CD4-positive, alpha-beta T cell treated with Interleukin-2 at 100 ng/mL for 4 hours (primary cell): ENCODE data around the gene IRF1.

Experiments used
- DNase-seq: peaks from one replicate; pipeline ENCODE4 v3.0.0-alpha.2; 2020; ENCODE audit warnings: low spot score

Gene IRF1

DNA sequence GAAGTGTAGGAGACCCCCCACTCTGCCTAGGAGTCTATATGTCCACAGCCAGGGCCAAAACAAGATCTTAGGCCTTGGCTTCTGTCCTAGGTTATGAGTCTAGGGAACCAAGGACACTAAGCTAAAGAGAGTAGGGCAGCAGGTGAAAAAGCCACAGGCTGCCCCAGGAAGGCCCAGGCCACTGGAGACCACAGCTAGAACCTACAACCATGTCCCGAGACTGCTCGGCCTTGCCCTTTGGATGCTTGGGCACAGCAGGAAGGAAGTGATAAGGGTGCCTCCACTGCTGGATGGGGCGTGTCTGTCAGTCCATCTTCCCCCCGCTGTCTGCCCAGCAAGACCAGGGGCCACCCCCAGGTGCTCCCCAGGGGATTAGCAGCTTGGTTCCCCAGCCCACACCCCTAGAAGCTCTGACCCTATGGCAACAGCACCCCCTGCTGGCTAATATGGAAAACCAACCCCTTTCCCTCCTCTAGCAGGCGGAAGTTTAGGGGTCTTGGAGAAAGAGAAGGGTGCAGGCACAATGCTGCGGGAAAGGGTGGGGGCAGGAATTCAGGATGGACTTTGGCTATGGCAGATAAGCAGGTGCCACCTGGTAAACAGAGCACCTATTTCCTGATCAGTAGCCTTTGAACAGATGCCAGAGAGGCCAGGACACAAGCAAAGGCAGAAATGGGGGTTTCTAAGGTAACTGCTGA, 10.5 kb upstream of the IRF1 start:
- peak; percentile 83 for DNase-seq

DNA sequence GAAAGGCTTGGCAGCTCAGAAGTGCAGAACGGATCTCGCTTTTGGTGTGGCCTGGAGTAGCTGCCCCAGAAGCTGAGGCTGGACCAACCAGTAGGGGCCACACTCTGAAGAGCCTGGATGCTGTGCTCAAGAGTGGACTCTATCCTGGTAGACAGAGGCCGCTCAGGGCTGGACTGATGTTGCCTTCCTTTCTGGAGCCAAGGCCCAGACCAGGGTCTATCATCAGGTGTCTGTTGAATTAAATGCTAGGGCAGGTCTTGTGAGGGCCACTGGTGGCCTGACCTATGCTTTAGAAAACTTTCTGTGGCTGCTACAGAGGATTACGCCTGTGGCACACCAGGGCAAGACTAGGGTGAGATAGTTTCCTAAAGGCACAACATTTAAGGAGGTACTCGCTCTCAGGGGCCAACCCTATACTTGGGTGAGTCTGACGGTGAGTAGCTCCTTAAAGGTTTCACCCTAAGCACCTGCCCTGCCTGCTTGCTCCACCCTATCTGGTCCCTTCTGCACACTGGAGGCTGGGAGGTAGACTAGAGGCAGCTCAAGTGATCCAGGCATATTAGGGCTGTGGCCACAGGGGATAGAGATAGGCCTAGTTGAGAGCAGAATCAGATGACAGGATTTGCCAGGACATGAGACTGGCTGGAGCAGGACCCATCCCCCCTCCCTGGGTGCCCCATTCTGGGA, 9.8 kb upstream of the IRF1 start:
- no peak for DNase-seq

DNA sequence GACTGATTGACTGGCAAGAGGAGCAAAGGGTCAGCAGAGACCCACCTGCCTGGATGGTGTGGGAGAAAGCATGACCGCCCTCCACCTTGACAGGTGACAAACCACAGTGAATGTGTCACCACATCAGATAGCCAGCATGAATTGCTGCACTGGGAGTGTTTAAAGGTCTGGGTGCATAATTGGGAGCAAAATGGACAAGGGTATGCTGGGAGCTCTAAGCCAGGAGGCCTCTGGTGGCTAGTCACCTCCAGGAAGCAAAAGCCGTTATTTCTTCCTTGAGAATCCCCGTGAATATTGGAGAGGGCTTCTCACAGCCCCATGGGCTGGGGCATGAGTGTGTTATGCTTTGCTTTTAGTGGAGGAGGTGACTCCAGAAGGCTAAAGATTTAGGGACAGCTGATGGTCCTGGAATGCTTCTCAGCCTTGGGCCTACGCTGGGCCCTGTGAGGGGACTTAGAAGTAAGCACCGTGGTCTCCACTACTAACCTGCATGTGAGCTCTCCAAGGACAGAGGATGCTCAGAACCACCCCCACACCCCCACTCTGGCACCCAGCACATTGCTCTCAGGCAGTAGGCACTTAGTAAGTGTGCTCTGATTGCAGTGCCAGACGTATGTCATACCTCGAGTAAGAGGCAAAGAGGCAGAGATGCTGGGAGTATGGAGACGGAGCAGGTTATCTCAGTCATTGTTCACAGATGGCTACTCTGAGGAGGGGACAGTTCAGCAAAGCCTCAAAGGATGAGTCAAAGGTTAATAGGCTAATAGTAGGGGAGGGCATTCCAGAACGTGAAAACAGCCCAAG, 9.1 kb upstream of the IRF1 start:
- DNase-seq: no peak

DNA sequence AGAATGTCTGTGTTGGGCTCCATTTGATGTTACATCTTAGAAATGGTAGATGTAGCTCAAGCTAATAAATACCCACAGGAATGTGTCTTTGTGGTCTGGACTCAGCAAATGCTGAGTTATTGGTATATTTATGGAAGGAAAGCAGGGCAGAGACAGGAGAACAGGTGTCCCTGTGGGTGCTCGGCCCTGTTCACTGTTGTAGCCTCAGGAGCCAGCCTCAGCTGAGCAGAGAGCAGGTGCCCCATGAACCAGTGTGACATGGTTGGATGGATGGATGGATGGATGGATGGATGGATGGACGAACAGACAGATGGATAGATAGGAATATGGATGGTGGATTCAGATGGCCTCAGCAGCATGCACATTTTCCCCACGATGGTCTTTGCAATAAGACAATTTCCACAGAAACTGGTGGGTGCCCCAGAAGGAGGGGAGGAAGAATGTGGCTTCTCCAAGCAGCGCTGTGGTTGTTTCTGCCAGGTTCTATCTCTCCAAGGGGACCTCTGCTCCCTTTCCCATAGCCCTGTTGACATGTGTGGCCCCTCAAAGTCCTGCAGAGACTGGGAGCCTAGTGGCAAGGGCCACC, 8.2 kb upstream of the IRF1 start:
- DNase-seq: no peak

DNA sequence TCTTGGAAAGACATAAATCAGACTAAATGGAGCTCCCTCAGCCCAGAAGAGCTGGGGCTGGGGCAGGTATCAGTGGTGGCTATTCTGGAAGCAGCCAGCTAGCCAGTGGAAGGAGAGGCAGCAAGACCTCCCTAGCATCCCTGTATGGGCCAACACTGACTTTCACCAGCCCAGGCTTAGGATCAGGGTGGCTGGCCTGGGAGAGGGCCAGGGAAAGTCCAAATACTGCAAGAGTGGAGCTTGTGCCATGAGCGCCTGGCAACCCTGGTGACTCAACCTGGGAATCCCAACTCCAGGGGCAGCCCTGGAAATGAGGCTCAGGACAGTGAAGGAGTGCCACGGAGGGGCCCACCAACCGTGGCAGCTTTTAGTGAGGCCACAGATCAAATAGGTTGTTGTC, 7.6 kb upstream of the IRF1 start:
- no peak for DNase-seq

DNA sequence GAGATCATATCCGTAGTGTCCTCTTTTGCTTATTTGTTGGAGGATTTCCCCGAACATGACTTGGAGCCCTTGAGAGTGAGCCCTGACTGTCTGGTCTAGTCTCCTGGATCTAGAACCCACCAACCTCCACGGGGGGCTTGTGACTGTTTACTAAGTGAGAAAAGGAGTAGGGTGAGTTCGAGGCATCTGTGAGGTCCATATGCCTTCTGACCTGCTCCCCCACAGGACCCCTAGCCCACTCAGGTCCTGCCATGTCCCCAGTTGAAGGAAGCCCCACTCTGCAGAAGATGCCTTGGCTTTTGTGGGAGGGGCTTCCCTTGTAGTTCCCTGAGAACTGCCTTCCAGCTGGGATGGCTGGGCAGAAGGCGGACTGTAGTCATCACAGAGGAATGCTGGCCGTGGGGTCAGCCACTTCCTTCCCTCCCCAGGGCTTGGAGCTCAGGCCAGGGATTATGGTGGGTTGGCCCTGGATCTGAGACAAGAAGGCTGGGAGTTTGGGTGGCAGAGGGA, 7.0 kb upstream of the IRF1 start:
- DNase-seq: no peak

DNA sequence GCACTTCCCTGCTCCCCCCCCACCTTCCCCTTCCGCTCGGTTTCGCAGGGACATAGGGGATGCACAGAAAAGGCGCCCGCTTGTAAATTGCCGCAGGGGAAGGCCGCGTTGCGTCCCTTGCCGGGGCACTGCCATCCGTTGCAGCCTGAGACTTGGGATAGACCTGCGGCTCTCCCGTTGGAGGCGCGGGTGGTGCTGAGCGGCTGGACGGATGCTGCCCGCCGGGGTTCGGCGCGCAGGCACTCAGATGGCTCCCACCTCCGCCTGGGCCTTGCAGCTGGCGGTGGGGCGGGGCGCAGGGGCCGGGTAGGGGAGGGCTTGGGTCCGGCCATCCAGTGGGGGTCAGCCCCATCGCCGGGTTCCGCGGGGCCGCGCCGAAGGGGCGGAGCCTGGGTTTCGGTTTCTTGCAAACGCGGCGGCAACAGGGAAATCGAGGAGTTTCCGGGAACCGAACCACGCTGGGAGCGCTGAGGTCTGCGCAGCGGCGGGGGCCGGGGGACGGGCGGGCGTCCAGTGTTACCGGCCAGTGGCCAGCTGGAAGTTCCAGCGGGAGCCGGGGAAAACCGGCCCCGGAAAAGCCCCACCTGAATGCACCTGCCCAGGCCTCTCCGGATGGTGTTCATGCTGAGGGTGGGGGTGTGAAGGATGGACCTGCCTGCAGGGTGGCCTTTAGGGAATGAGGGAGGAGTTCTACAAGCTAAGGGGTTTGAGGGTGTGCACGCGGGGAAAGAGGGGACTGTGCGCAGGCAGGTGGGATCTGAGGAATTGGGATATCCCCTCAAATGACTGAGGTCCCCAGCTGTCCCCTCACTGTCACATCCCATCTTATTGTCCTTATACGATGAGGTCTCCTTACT, 6.3 kb upstream of the IRF1 start:
- peak; percentile 57 for DNase-seq

DNA sequence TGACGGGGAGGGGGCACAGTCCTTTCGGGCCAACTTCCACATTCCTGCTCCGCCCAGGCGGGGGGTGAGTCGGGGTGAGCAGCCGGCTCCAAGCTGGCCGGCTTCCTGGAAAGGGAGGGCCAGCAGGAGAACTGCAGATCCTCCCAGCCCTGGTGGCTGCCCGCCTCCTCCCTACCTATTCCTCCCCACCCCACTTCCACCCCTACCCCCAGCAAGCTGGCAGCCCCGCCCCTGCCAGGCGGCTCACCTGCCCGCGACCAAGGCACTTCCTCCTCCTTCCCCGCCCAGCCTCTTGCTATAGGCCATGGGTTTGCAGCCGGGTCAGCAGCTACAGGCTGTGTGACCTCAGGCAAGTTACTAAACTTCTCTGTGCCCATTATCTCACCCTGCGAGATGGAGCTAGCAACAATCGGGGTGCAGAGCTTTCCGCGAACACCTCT, 5.6 kb upstream of the IRF1 start:
- peak; percentile 92 for DNase-seq

DNA sequence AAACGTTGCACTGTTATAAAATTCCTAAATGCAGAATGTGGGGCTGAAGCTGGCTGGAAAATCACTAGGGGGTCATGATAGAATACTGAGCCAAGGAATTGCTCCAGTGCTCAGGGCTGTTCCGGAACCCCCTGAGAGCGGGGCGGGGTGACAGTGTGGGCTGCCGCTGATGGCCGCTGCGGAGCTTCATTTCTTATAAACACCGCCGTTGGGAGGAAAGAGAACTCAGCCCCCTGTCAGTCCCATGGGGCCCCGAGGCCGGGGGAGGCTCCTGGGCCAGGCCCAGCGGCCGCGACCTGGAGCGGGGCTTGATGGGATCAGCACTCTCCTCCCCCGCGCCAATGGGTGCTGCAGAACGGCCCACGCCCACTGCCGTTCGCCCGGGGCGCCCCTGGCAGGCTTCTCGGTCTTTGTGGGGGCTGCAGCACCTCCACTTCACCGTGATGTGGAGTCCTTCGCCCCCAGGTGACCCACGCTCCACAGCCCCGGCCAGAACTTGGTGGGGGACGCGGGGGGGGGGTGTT, 5.2 kb upstream of the IRF1 start:
- peak; percentile 61 for DNase-seq

DNA sequence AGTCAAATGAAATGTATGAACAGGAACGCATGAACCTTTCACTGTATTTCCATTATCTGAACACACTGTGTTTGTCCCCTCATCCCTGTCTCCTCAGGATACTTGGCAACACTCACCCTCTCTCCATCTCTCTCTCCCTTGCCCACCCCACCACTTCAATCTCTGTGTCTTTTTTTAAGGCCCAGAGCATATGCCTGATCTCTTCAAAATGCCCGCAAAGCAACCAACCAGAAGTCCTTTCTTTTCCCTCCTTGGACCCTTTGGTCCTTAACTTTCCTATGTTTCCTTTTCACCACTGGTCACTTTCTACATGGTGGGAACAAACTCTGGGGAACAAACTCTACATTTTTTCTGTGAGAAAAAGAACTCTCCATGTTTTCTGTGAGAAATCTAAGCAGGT, 3.2 kb upstream of the IRF1 start:
- DNase-seq: no peak

DNA sequence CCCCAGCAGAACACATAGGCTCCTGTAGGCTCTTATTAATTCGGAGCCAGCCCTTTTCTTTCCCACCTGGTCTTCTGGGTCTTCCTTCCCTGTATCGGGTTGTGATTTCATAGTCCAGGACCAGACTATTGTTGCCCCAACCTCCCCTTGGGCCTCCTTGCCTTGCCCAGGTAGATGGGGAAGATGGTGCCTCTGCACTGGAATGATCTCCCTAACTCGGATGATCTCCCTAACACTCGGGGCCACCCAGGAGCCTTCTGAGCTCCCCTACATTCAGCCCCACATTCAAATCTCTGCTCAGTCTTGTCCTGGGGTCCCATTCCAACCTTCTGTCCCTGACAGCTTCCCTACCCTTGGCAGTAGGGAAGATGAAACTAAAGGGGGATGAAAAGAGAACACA, 2.7 kb upstream of the IRF1 start:
- no peak for DNase-seq

DNA sequence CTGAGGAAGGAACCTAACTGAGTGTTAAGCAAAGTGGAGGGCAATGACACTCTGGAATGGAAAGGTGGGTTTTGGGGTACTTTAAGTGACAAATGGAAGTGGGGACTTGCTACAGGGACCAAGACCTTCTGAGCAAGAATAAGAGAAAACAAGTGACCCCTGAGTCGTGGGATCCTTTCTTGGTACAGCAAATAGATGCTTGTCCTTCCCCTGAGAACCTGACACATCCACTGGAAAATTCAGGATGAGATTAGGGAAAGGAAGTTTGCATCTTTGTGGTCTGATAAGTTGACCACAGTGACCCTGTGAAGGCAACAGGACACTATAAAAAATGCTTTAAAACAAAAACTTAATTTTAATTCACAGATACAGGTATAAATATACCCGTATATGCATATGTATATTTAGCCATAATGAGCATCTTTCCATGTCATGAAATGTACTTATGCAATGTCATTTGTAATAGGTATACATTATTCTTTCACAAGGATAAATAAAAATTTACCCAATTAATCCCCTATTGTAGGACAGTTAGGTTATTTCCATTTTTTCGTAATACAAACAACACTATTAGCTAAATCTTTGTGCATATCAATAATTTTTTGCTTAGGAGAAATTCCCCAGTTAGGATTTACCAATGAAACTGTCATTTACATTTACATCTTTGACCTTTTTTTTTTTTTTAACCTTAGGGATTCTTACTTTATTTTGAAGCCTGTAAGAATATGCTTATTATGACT, 2.0 kb upstream of the IRF1 start:
- no peak for DNase-seq

DNA sequence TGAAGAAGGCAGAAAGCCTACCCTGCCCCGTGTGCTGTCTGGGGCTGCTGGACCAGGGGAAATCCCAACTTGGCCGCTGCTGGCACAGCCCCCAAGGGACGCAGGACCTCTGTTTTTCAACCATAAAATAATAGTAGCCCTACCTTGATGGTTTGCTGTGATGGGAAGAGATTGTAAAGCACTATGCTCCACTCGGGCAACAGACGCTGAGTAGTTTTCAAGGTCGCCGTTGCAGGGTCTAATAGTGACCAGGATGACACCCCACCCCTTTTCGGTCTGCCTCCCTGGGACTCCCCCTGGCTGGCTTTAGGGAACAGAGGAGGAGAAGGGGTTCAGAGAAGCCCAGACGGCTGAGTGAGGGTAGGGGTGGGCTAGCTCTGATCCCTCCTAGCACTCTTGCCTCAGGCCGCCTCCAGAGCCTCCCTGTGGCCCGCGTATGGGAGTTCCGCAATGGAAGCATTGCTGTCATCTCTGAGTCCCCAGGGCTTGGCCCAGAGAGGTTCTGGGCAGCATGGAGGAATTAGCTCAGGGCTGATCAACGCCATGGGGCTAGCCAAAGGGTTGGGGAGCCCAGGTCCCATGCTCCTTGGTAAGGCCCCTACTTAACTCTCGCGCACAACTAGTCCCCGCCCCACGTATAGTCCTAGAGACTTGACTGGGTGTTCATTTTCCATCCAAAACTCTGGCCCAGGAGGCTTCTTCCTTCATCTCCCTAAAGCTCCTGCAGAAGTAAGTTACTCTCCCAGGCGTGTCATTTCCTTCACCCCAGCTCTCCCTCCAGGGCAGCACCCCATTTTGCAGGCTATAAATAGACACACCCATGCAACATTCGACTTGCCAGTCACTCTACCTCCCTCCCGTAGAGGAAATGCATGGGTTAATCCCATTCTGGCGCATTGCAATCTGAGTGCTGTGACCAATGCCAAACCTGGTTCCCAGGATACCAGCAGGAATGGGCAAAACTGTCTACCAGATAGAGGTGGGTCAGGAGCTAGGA, 1.1 kb upstream of the IRF1 start:
- DNase-seq: peak; percentile 35

DNA sequence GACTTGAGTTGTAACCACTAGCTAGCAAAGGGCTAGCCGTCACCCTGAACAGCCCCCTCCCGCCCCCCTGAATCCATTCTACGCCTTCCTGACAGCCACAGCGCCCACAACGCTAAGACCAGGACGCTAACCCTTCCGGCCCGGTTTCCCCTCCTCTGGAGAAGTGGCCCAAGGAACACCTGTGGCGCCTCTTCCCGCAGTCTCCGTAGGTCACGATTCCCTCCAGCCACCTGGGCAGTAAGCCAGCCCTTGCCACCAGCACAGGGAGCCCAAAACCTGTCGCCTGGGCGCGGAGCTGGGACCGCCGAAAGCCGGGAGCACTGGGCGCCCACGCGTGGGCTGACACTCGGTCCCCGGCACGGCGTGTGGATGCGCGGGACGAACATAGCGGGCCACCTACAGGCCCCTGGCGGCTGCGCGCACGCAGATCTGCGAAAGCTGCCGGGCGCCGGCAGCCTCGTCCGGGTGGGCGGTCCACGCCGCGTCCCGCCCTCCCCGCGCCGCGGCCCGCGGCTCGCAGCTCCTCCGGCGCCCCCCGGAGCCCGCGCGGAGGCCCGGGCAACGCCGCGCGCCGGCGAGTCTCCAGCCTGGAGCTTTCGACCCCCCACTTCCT, 596 bp downstream of the IRF1 start:
- DNase-seq: peak; percentile 56

DNA sequence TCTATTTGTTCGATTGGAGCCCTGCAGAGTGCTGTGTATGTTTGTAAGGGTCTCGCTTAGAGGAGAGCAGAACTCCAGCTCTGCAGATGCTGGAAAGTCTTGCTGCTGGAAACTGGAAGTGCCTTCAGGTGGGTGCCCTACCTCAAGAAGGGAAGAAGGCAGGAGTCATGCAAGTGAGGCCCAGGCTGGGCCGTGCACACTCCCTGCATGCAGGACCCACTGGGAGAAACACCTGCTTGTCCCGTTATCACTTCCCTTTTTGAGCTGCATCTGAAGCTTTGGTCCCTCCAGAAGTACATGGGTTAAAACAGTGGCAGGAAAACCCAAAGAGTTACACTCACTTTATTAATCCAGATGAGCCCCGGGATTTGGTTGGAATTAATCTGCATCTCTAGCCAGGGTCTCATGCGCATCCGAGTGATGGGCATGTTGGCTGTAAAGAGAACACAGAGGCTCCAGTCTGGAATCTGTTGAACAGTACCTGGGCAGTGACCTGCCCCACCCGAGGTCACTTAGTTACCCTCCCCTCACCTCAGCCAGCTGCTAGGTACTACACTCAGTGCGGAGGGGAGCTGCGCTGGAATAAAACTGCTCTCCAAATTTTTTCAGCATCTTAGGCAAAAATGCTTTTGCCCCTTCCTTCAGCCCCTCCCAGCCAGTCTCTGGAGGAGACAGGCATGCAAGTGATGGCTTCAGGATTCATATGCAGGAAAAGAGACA, 1.4 kb downstream of the IRF1 start:
- no peak for DNase-seq

DNA sequence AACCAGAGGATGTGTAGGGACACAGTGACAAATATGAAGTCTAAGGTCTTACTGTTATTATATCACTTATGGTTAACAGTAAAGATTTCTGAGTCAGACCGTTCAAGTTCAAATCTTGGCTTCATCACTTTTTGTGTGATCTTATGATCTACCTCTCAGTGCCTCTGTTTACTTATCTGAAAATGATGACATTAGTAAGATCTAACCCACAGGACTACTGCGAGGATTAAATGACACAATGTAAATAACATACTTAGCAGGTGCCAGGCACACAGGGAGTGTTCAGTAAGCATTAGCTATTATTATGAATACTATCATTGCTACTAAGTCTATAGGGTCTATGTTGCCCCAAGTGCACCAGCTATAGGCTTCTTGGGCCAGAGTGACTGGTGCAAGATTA, 2.0 kb downstream of the IRF1 start:
- no peak for DNase-seq

DNA sequence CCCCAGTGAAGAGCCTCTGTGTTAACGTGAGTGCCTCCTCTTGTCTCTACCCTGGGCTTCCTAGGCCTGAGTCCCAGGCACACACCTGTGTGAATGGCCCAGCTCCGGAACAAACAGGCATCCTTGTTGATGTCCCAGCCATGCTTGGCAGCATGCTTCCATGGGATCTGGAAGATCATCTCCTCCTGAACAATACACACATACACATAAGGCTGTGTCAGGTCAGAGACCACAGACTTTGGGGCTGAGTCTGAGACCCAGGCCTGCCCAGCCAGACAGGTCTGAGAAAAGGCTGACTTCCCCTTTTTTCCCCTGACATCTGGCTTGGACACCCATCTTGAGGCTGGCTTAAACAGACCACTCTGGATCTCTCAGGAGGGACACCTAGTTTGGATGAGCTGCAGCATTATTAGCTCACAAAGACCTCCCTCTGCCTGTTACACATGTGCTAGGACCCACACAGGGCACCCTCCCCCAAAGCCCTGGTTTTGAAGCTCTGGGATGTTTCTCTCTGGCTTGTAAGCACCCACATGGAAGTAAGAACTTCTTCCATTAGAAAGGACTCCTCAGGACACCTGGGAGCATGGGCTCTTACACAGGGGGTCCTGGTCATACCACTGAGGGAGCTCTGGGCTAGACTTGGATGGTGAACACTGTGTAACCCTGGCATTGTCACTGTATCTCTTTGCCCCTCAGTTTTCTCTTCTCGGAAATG, 2.6 kb downstream of the IRF1 start:
- DNase-seq: no peak

DNA sequence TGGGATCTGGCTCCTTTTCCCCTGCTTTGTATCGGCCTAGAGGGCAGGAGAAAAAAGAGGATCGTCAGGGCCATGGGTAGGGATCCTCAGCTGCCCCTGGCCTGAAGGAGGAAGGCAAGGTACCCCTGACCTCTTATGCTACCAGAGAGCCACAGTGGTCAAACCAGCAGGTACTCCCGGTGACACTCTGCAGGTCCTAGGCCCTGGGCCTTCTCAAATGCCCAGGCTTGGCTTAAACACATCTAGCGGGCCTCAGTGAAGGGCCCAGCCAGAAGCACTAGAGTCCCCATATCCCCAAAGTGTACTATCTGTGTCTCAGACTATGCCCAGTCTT, 3.5 kb downstream of the IRF1 start:
- no peak for DNase-seq
